Hematopoietic multipotent progenitor cell (in vitro differentiated cells): ENCODE data around the gene RBMS3. TPM values are rescaled to one million over a fixed set of nuclear protein-coding genes. Genes with fewer than 3 reads are reported as not detected.

Source experiments
- DNase-seq, 3 donors: peaks; one replicate each; pipeline ENCODE4 v3.0.0-alpha.2; 2011 to 2015; ENCODE audit warnings: low read depth in 2 of 3, low spot score in 2 of 3
- total RNA-seq: library from RNA; depleted of rRNA; stranded (reverse); fragments of >200 nt; gene quantifications from one replicate; pipeline ENCODE4 v1.2.3, GENCODE V29; 2012

RBMS3 gene
- total RNA-seq, 1 donor, result under 0.01 TPM

- no peak for DNase-seq
Observed at GRCh38 chr3:29426302-29427226, 145.7 kb downstream of the RBMS3 start.

- no peak for DNase-seq
Observed at GRCh38 chr3:29427266-29428103, 146.6 kb downstream of the RBMS3 start.

- DNase-seq, result no peak
Observed at GRCh38 chr3:29429055-29429679, 148.3 kb downstream of the RBMS3 start.

GRCh38 chr3:29430558-29430971 lies 149.7 kb downstream of the RBMS3 start:
- DNase-seq, result no peak

- DNase-seq, result peak in 1 of 3 donors; percentile 7
Observed at GRCh38 chr3:29436612-29437323, 155.9 kb downstream of the RBMS3 start.

- no peak for DNase-seq
Observed at GRCh38 chr3:29438580-29438979, 157.7 kb downstream of the RBMS3 start.

GRCh38 chr3:29440413-29441305 lies 159.8 kb downstream of the RBMS3 start:
- peak in 1 of 3 donors; percentile 22 for DNase-seq

GRCh38 chr3:29441422-29441821 lies 160.6 kb downstream of the RBMS3 start:
- DNase-seq, result no peak

GRCh38 chr3:29447946-29448627 lies 167.2 kb downstream of the RBMS3 start:
- DNase-seq, result no peak

- DNase-seq, result no peak
Observed at GRCh38 chr3:29451920-29452319, 171.0 kb downstream of the RBMS3 start.

GRCh38 chr3:29452934-29453283 lies 172.0 kb downstream of the RBMS3 start:
- DNase-seq, result no peak

- DNase-seq, result no peak
Observed at GRCh38 chr3:29453284-29454001, 172.6 kb downstream of the RBMS3 start.

GRCh38 chr3:29454161-29454611 lies 173.3 kb downstream of the RBMS3 start:
- no peak for DNase-seq

GRCh38 chr3:29456901-29457300 lies 176.0 kb downstream of the RBMS3 start:
- DNase-seq, result no peak

- no peak for DNase-seq
Observed at GRCh38 chr3:29463304-29463703, 182.4 kb downstream of the RBMS3 start.

- no peak for DNase-seq
Observed at GRCh38 chr3:29465836-29466235, 185.0 kb downstream of the RBMS3 start.

GRCh38 chr3:29466442-29466841 lies 185.6 kb downstream of the RBMS3 start:
- DNase-seq, result no peak

- no peak for DNase-seq
Observed at GRCh38 chr3:29468187-29468586, 187.3 kb downstream of the RBMS3 start.
